Parathyroid adenoma (tissue), 2 donors: ENCODE data around the gene ADORA1.

Experiments used
- H2AFZ ChIP-seq: fragments of 300-600 bp; sonication (generic); one replicate; pipeline ENCODE4 v1.7.0; 2017; ENCODE audit warnings: antibody characterized with exemption, mild to moderate bottlenecking
- H3K27ac ChIP-seq: fragments of 300-600 bp; sonication (generic); one replicate; pipeline ENCODE4 v1.7.0; 2017
- H3K27me3 ChIP-seq: fragments of 300-600 bp; sonication (generic); one replicate; pipeline ENCODE4 v1.7.0; 2017; ENCODE audit warnings: low read length; ENCODE audit not compliant: control insufficient read depth, insufficient read depth
- H3K36me3 ChIP-seq: fragments of 300-600 bp; sonication (generic); one replicate; pipeline ENCODE4 v1.7.0; 2017; ENCODE audit warnings: low read length; ENCODE audit not compliant: control insufficient read depth, insufficient read depth
- H3K4me1 ChIP-seq: fragments of 300-600 bp; sonication (generic); one replicate; pipeline ENCODE4 v1.7.0; 2017; ENCODE audit warnings: control low read depth
- H3K4me2 ChIP-seq: fragments of 300-600 bp; sonication (generic); one replicate; pipeline ENCODE4 v1.7.0; 2017; ENCODE audit warnings: low read length
- H3K4me3 ChIP-seq: fragments of 300-600 bp; sonication (generic); one replicate; pipeline ENCODE4 v1.7.0; 2017; ENCODE audit warnings: low read depth, low read length
- H3K79me2 ChIP-seq: fragments of 300-600 bp; sonication (generic); one replicate; pipeline ENCODE4 v1.7.0; 2017; ENCODE audit warnings: control low read depth
- H3K9ac ChIP-seq: fragments of 300-600 bp; sonication (generic); one replicate; pipeline ENCODE4 v1.7.0; 2017; ENCODE audit warnings: mild to moderate bottlenecking
- H3K9me3 ChIP-seq: fragments of 300-600 bp; sonication (generic); one replicate; pipeline ENCODE4 v1.7.0; 2017; ENCODE audit warnings: low read length; ENCODE audit not compliant: control insufficient read depth
- TF ChIP-seq, protein P1 (sequence below): fragments of 300-600 bp; sonication (generic); IDR thresholded peaks from one replicate; pipeline ENCODE4 v1.7.0; 2017; ENCODE audit warnings: antibody characterized with exemption, mild to moderate bottlenecking
- donor health status: primary hyperparathyroidism.

The ADORA1 gene

DNA sequence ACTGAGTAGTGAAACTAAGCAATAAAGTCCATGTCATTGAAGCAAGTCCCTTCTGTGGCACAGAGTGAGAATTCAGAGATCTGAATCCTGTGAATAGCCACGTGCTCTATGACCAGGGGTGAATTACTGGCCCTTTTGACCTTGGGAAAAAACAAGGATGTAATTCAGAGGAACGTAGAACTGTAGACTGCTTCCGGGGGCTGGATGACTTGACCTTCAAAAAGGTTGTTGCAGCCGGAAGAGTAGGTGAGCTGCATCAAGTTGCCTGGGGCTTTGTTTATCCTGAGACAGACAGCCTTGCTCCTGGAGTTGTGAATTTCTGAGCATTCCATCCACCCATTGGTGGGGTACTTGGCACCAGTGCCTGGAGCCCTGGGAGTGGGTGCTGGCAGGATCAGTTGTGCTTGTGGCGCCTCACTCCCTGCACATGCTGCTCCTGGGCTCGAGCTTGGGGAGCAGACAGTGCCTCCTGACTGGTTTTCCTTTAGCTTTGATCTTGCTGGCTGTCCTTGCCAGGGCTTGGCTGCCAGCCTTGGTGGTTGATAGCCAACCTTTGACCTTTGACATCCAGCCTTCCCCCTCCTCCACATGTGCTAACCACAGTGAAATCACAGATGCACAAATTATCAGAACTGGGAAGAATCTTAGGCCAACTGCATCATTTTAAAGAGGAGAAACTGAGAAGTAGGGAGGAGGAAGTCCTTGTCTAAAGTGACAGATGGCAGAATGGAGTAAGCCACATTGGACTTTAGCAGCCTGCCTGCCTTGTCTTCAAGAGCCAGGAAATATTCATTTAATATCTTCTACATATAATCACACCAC, 25.5 kb upstream of the ADORA1 start:
- H3K79me2 ChIP-seq, result no peaks in the 10 kb centered on the region
- TF ChIP-seq, protein P1, sequence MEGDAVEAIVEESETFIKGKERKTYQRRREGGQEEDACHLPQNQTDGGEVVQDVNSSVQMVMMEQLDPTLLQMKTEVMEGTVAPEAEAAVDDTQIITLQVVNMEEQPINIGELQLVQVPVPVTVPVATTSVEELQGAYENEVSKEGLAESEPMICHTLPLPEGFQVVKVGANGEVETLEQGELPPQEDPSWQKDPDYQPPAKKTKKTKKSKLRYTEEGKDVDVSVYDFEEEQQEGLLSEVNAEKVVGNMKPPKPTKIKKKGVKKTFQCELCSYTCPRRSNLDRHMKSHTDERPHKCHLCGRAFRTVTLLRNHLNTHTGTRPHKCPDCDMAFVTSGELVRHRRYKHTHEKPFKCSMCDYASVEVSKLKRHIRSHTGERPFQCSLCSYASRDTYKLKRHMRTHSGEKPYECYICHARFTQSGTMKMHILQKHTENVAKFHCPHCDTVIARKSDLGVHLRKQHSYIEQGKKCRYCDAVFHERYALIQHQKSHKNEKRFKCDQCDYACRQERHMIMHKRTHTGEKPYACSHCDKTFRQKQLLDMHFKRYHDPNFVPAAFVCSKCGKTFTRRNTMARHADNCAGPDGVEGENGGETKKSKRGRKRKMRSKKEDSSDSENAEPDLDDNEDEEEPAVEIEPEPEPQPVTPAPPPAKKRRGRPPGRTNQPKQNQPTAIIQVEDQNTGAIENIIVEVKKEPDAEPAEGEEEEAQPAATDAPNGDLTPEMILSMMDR, result no peak
- no peak overlapping the region for H2AFZ ChIP-seq
- no peak overlapping the region for H3K27ac ChIP-seq
- H3K4me2 ChIP-seq, result no peak overlapping the region
- H3K36me3 ChIP-seq, result no peaks in the 10 kb centered on the region
- H3K4me1 ChIP-seq, result no peaks in the 10 kb centered on the region
- no peaks in the 10 kb centered on the region for H3K27me3 ChIP-seq
- H3K4me3 ChIP-seq, result no peak overlapping the region
- H3K9ac ChIP-seq, result no peak overlapping the region
- no peaks in the 10 kb centered on the region for H3K9me3 ChIP-seq

DNA sequence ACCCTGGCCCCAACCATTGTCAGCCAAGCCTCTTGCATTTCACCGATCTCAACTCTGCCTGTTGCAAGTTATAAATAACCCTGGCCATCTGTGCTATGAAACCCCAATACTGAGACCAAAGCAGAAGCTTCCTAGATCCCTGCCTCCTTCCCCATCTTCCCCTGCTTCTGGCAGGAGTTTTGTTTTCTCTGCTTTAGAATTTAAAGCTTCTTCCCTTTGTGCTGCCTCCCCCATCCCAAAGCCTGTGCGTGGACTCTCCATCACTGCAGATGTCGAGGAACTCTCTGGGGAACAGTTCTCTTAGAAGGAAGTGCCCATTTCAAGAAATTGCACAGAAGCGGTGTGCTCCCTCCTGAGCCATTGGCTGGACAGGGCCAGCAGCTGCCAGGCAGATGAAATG, 24.3 kb upstream of the ADORA1 start:
- H3K4me3 ChIP-seq, result no peak overlapping the region
- no peaks in the 10 kb centered on the region for H3K79me2 ChIP-seq
- no peak overlapping the region for H3K27ac ChIP-seq
- H3K4me1 ChIP-seq, result no peaks in the 10 kb centered on the region
- H3K27me3 ChIP-seq, result no peaks in the 10 kb centered on the region
- no peaks in the 10 kb centered on the region for H3K36me3 ChIP-seq
- TF ChIP-seq, protein P1, result no peak
- no peak overlapping the region for H3K4me2 ChIP-seq
- no peak overlapping the region for H3K9ac ChIP-seq
- H3K9me3 ChIP-seq, result no peaks in the 10 kb centered on the region
- H2AFZ ChIP-seq, result no peak overlapping the region

DNA sequence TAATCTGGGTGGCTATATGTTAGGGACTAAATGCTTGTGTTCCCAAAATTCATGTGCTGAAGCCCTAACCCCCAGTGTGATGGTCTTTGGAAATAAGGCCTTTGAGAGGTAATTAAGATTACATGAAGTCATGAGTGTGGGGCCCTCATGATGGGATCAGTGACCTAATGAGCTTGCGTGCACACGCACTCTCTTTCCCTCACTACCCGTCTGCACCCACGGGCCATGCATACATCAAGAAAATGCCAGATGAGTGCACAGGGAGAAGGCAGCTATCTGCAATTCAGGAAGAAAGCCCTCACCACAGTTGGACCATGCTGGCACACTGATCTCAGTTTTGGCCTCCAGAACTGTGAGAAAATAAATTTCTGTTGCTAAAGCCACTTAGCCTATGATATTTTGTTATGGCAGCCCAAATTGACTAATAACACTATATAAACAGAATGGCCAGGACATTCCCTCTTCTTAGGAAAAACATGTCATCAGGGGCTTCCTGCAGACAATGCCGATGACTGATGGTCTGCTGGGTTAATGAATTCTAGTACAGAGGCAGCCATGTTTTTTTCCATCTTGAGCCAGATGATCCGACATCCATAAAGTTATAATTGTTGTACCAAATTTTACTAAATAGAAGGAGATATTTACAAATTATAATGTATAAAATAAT, 23.6 kb upstream of the ADORA1 start:
- Histone ChIP-seq H3K4me1 (no peaks in the 10 kb centered on the region), H3K4me2 (no peak overlapping the region), H3K79me2 (no peaks in the 10 kb centered on the region), H2AFZ (no peak overlapping the region), H3K36me3 (no peaks in the 10 kb centered on the region), H3K9ac (no peak overlapping the region), H3K27me3 (no peaks in the 10 kb centered on the region), H3K27ac (no peak overlapping the region), H3K9me3 (no peaks in the 10 kb centered on the region), H3K4me3 (no peak overlapping the region)
- TF ChIP-seq, protein P1, result no peak

DNA sequence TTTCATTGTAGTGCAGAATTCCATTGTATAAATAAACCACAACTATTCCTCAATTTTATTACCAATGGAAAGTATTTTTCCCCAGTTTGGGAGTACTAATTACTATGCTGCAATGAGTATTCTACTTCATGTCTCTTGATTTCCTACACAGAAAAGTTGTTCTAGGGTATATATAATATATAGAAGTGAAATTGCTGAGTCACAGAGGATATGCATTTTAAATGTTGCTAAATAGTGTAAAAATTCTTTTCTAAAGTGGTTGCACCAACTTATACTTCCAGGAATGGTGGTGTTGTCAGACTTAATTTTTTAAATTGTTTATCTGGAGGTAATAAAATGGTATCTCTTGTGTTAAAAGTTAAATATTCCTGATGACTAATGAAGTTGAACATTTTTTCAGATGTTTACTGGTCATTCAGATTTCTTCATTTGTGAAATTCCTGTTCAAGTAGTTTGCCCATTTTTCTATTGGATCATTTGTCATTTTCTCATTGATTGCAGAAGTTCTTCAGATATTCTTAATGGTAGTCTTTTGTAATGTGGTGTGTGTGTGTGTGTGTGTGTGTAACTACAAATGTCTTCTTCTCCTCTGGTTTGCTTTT, 22.6 kb upstream of the ADORA1 start:
- no peak overlapping the region for H3K4me2 ChIP-seq
- H3K4me3 ChIP-seq, result no peak overlapping the region
- H2AFZ ChIP-seq, result no peak overlapping the region
- no peak overlapping the region for H3K27ac ChIP-seq
- H3K4me1 ChIP-seq, result no peaks in the 10 kb centered on the region
- H3K79me2 ChIP-seq, result no peaks in the 10 kb centered on the region
- H3K9me3 ChIP-seq, result no peaks in the 10 kb centered on the region
- no peaks in the 10 kb centered on the region for H3K36me3 ChIP-seq
- H3K27me3 ChIP-seq, result no peaks in the 10 kb centered on the region
- H3K9ac ChIP-seq, result no peak overlapping the region
- TF ChIP-seq, protein P1, result no peak
